Omental fat pad (tissue), 4 donors: ENCODE data around the gene MYO9B. TPM values are rescaled to one million over a fixed set of nuclear protein-coding genes. Genes with fewer than 3 reads are reported as not detected.

Source experiments
- ATAC-seq: fragments of 150-250 bp; one replicate; pipeline ENCODE4 v1.9.1; 2016; ENCODE audit warnings: mild to moderate bottlenecking, moderate library complexity; ENCODE audit not compliant: low FRiP score
- DNase-seq: peaks from one replicate; pipeline ENCODE4 v3.0.0-alpha.2; 2019; ENCODE audit warnings: low spot score
- total RNA-seq, 4 donors: library from RNA; depleted of rRNA; stranded (reverse); fragments of >200 nt; gene quantifications; one replicate each; pipeline ENCODE4 v1.1.0, GENCODE V29; 2016
- TF ChIP-seq, protein P1 (sequence below), 3 donors: fragments of 450-650 bp; IDR thresholded peaks; one replicate each; pipeline ENCODE4 v1.5.1; 2016 to 2017; ENCODE audit warnings: antibody characterized with exemption in 3 of 3, mild to moderate bottlenecking in 3 of 3, moderate library complexity in 2 of 3

The MYO9B gene
- total RNA-seq, 4 donors from 2014 or later, result 52.7 to 149 (median 85.7) TPM

DNA sequence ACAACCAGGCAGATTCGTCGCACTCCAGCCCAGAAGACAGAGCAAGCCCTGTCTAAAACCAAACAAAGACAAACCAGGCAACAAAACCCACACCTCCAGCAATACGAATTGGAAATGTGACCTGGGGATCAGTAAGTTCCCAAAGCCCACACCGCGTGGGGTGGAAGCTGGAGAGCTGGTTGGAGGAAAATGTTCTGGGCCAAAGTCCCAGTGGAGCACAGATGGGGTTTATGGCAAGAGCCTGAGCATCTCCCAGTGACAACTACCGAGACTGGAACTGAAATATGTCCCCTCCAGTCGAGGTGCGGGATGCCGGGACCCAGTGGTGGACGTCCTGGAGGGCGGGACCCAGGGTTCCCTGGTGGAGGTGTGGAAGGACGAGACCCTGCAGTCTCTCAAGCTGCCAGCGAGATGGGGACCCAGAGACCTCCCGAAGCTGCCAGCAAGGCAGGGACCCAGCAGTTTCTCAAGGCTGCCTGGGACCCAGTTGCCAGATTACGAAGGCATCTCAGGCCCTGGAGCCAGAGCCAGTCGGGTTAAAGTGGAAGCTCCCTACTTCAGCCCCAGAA lies 26.6 kb upstream of the MYO9B start:
- no peak for ATAC-seq
- DNase-seq, result no peak
- TF ChIP-seq, protein P1, sequence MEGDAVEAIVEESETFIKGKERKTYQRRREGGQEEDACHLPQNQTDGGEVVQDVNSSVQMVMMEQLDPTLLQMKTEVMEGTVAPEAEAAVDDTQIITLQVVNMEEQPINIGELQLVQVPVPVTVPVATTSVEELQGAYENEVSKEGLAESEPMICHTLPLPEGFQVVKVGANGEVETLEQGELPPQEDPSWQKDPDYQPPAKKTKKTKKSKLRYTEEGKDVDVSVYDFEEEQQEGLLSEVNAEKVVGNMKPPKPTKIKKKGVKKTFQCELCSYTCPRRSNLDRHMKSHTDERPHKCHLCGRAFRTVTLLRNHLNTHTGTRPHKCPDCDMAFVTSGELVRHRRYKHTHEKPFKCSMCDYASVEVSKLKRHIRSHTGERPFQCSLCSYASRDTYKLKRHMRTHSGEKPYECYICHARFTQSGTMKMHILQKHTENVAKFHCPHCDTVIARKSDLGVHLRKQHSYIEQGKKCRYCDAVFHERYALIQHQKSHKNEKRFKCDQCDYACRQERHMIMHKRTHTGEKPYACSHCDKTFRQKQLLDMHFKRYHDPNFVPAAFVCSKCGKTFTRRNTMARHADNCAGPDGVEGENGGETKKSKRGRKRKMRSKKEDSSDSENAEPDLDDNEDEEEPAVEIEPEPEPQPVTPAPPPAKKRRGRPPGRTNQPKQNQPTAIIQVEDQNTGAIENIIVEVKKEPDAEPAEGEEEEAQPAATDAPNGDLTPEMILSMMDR (IDR thresholded peaks at IDR 0.05), result no peak

DNA sequence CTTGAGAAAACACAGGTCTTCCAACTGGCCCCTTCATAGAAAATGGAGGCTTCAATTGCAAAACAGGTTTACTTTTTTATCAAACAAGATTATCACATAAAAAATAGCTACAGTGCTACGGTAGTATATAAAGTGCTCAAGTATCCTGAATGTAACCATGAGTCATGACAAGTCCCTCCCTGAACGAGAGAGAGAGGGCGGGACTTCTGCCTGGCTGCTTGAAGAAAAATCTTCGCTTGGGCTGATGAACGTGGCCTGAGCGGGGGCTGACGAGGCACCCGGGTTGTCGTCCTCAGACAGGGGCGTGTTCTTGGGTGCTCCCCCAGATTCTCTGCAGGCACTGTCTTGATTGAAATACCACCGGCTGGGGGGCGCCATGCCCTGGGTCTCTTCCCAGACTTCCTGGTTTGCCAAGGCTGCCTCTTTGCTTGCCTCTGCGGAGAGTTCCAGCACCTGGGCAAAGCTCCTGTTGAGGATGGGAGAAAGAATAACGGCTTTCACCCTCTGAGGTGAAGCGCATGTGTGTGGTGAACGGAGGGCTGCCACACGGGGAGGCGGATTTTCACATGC lies 25.8 kb upstream of the MYO9B start:
- TF ChIP-seq, protein P1 (IDR thresholded peaks at IDR 0.05), result no peak
- ATAC-seq, result peak; percentile 74
- no peak for DNase-seq

DNA sequence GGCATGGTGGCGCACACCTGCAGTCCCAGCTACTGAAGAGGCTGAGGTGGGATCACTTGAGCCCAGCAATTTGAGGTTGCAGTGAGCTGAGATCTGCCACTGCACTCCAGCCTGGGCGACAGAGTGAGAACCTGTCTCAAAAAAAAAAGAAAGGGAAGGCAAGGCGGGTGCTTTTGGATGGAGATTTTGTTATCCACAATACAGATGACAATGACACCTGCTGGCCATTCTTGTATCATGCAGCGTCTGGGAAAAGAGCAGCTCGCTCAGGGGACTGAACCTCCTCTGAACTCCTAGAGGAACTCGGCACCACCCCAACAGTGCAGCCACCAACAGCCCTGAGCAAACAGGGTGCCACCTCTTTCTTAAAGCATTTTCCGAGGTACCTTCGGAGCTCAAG lies 23.1 kb upstream of the MYO9B start:
- TF ChIP-seq, protein P1 (IDR thresholded peaks at IDR 0.05), result no peak
- ATAC-seq (no peak), DNase-seq (no peak)

DNA sequence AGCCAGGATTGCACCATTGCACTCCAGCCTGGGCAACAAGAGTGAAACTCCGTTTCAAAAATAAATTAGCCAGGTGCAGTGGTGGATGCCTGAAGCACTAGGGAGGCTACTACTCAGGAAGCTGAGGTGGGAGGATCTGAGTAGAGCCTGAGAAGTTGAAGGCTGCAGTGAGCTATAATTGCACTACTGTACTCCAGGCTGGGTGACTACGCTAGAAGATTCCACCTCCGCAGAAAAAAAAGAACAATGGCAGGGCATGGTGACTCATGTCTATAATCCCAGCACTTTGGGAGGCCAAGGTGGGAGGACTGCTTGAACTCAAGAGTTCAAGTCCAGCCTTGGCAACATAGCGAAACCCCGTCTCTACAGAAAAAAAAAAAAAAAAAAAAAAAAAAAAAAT lies 20.8 kb upstream of the MYO9B start:
- ATAC-seq (no peak), DNase-seq (no peak)
- TF ChIP-seq, protein P1 (IDR thresholded peaks at IDR 0.05), result no peak

DNA sequence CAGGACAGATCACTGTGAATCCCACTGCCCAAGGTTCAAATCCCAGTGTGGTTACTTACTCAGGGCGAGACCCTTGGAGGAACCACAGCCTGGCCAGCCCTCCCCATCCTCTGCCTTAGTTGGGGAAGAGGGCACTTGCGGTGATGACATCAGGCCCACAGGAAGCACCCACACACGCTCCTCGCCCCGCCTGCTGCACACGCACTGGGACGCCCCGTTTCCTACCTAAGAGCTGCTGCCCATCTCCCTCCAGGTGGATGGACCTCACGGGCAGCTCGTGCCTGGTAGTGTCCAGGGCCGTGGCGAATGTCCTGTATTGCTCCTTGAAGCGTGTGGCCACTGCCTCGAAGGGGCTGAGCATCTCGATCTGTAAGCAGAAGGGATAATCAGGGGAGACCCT lies 19.9 kb upstream of the MYO9B start:
- no peak for DNase-seq
- ATAC-seq, result no peak

DNA sequence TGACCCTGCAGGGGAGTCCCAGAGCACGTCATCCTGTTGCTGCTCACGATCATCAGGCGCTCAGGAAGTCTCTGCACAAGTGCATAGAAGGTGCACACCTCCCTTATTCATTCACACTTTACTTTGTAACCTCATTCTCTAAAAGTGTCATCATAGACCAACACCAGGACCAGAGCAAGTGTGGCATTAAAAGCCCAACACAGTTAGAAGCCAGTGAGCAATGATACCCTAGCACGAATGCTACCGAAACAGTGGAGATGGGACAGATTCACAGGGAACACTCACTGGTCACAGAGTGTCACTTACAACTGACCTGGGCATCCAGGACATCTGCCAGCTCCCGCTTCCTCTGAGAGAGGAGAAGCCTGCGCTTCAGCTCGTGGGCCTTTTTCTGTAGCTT lies 17.3 kb upstream of the MYO9B start:
- TF ChIP-seq, protein P1 (IDR thresholded peaks at IDR 0.05), result no peak
- ATAC-seq (no peak), DNase-seq (no peak)

More for the DNA sequence above, 19.9 kb upstream of the MYO9B start:
- TF ChIP-seq, protein P1 (IDR thresholded peaks at IDR 0.05), result no peak

DNA sequence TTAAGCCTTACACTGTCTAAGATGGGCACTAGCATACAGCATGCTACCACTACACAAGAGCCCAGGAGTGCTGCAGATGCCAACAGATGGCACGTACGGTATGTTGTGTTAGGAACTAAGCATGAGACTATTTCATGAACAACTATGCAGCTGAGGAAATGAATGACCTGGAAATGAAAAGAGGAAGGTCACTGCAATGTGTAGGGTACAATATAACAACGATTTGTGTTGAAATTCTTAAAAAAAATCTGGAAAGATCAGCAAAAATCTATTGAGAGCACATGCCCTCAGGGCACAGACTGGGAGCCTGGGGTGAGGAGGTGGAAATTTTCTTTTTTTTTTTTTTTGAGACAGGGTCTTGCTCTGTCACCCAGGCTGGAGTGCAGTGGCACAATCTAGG lies 14.8 kb upstream of the MYO9B start:
- DNase-seq, result no peak
- TF ChIP-seq, protein P1 (IDR thresholded peaks at IDR 0.05), result no peak
- ATAC-seq, result no peak
